Spinal cord (tissue), 10 donors: ENCODE data around the gene AFG3L2. TPM values are rescaled to one million over a fixed set of nuclear protein-coding genes. Genes with fewer than 3 reads are reported as not detected.
"Not testable (repeated sequence)": the region's sequence is repeated elsewhere in the genome, so short reads cannot be mapped to it uniquely, and the experiment has no call there.

Experiments used
- DNase-seq, 6 donors: peaks; one replicate each; pipeline versions ENCODE4 v3.0.0 to v3.0.0-alpha.2; 2013 to 2015; ENCODE audit warnings: low spot score in 6 of 6, low read depth in 4 of 6
- H3K27ac ChIP-seq: one replicate; pipeline ENCODE4 v1.5.1; 2013; ENCODE audit warnings: low read depth, low read length, control low read depth
- H3K27me3 ChIP-seq: one replicate; pipeline ENCODE4 v1.6.1; 2013; ENCODE audit warnings: low read length; ENCODE audit not compliant: control insufficient read depth, insufficient read depth
- H3K36me3 ChIP-seq: one replicate; pipeline ENCODE4 v1.6.1; 2013; ENCODE audit warnings: low read length; ENCODE audit not compliant: control insufficient read depth, insufficient read depth
- H3K4me1 ChIP-seq: one replicate; pipeline ENCODE4 v1.6.1; 2013; ENCODE audit warnings: low read length; ENCODE audit not compliant: control insufficient read depth, insufficient read depth
- H3K4me3 ChIP-seq: one replicate; pipeline ENCODE4 v1.5.1; 2013; ENCODE audit warnings: low read depth, low read length, control low read depth
- H3K9me3 ChIP-seq: one replicate; pipeline ENCODE4 v1.6.1; 2013; ENCODE audit warnings: low read length; ENCODE audit not compliant: control insufficient read depth, insufficient read depth
- WGBS: methylation state at CpG from one replicate; pipeline ENCODE4 v1.1.5; 2013; ENCODE audit warnings: missing lambda C conversion rate; ENCODE audit not compliant: insufficient coverage; 5-methylcytosine and 5-hydroxymethylcytosine counted together
- polyA plus RNA-seq, 2 donors: library from polyadenylated mRNA; unstranded; fragments of 120-200 nt; gene quantifications; one replicate each; pipeline ENCODE4 v1.2.1, GENCODE V29; 2013; ENCODE audit not compliant: insufficient read length in 2 of 2
- total RNA-seq, 2 donors: library from RNA; depleted of rRNA in 1 of 2; stranded (reverse); fragments of 120-200 nt in 1 of 2; fragments of >200 nt in 1 of 2; gene quantifications; one replicate each; pipeline versions ENCODE4 v1.2.3 to v1.2.4, GENCODE V29; 2013 to 2014
- donor health status: healthy.

The AFG3L2 gene
- total and polyA plus RNA-seq, 4 donors = 44.7 to 55.8 (median 50.0) TPM

DNA sequence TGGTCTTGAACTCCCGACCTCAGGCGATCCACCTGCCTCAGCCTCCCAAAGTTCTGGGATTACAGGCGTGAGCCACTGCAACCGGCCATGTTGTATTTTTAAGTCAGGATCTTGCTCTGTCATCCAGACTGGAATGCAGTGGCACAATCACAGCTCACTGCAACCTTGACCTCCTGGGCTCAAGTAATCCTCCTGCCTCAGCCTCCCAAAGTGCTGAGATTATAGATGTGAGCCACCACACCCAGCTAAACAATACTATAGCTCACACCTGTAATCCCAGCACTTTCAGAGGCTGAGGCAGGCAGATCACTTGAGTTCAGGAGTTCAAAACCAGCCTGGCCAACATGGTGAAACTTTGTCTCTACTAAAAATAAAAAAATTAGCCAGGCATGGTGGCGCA is 6.7 kb upstream of the AFG3L2 start:
- not testable (repeated sequence) for H3K27me3 ChIP-seq, H3K36me3 ChIP-seq, H3K4me1 ChIP-seq, H3K27ac ChIP-seq, H3K9me3 ChIP-seq, DNase-seq, H3K4me3 ChIP-seq
- 96% methylated on average over 5 of the region's 5 CpGs for WGBS

GRCh38 chr18:12382221-12382814 is 5.3 kb upstream of the AFG3L2 start:
- not testable (repeated sequence) for H3K4me1 ChIP-seq, H3K4me3 ChIP-seq, DNase-seq, H3K36me3 ChIP-seq, H3K9me3 ChIP-seq, H3K27me3 ChIP-seq, H3K27ac ChIP-seq
- no CpG with 5 or more reads among the region's 7 CpGs for WGBS

DNA sequence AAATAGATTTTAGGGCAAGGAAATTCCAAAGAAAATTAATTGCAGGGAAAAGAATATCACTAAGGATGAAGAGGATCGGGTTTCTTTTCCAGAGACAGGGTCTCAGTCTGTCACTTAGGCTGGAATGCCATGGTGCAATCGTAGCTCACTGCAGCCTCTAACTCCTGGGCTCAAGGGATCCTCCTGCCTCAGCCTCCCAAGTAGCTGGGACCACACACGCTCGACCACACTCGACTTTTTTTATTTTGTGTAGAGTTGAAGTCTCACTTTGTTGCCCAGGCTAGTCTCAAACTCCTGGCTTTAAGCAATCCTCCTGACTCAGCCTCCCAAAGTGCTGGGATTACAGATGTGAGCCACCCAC is 1.2 kb upstream of the AFG3L2 start:
- H3K27me3 ChIP-seq, DNase-seq, H3K9me3 ChIP-seq, H3K36me3 ChIP-seq: not testable (repeated sequence)
- Histone ChIP-seq H3K27ac (peak overlapping the region; percentile 92), H3K4me1 (peaks cover 23% of the 10 kb centered on the region), H3K4me3 (peak overlapping the region; percentile 85)
- 7% methylated on average over 2 of the region's 5 CpGs for WGBS

- DNase-seq = no peak
- peak overlapping the region; percentile 85 for H3K4me3 ChIP-seq
- 0% methylated on average over 28 of the region's 30 CpGs for WGBS
- H3K27ac ChIP-seq = peak overlapping the region; percentile 92
- peaks cover 7% of the 10 kb centered on the region for H3K36me3 ChIP-seq
- H3K27me3 ChIP-seq = no peaks in the 10 kb centered on the region
- no peaks in the 10 kb centered on the region for H3K9me3 ChIP-seq
- peaks cover 23% of the 10 kb centered on the region for H3K4me1 ChIP-seq
Measured at GRCh38 chr18:12377556-12378197, 650 bp upstream of the AFG3L2 start.

- Histone ChIP-seq H3K36me3 (peaks cover 7% of the 10 kb centered on the region), H3K27me3 (no peaks in the 10 kb centered on the region), H3K9me3 (no peaks in the 10 kb centered on the region), H3K4me3 (peak overlapping the region; percentile 72), H3K27ac (peak overlapping the region; percentile 81), H3K4me1 (peaks cover 23% of the 10 kb centered on the region)
- 15% methylated on average over 41 of the region's 42 CpGs for WGBS
- peak in 1 of 6 donors; percentile 33 for DNase-seq
Measured at GRCh38 chr18:12376034-12376753, 833 bp downstream of the AFG3L2 start.

DNA sequence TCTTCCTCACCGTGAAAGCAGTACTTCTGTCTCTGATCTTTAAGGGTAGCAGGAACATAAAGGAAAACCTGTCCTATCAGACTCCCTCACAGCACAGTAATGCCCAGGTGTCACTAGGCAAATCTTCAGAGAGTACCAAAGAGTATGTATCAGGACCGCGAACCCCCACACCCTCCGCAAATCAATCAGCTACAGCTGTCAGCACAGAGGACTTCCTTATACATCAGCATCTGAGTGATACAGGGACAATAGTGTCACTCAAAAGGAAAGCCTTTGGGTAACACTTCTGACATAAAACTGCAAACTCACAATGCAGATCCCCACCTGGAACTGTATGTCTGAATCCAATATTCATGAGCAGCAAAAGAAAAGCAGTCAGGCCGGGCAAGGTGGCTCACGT is 2.6 kb downstream of the AFG3L2 start:
- WGBS = 89% methylated on average over 4 of the region's 6 CpGs
- Histone ChIP-seq H3K27me3 (no peaks in the 10 kb centered on the region), H3K9me3 (no peaks in the 10 kb centered on the region), H3K4me3 (no peak overlapping the region), H3K36me3 (peaks cover 19% of the 10 kb centered on the region), H3K27ac (no peak overlapping the region), H3K4me1 (peaks cover 23% of the 10 kb centered on the region)
- DNase-seq = no peak

GRCh38 chr18:12373771-12374116 is 3.3 kb downstream of the AFG3L2 start:
- no peaks in the 10 kb centered on the region for H3K27me3 ChIP-seq
- peaks cover 26% of the 10 kb centered on the region for H3K36me3 ChIP-seq
- no peak overlapping the region for H3K4me3 ChIP-seq
- no peak for DNase-seq
- H3K9me3 ChIP-seq = no peaks in the 10 kb centered on the region
- H3K27ac ChIP-seq = no peak overlapping the region
- peaks cover 23% of the 10 kb centered on the region for H3K4me1 ChIP-seq
- 64% methylated on average over 1 of the region's 2 CpGs for WGBS

DNA sequence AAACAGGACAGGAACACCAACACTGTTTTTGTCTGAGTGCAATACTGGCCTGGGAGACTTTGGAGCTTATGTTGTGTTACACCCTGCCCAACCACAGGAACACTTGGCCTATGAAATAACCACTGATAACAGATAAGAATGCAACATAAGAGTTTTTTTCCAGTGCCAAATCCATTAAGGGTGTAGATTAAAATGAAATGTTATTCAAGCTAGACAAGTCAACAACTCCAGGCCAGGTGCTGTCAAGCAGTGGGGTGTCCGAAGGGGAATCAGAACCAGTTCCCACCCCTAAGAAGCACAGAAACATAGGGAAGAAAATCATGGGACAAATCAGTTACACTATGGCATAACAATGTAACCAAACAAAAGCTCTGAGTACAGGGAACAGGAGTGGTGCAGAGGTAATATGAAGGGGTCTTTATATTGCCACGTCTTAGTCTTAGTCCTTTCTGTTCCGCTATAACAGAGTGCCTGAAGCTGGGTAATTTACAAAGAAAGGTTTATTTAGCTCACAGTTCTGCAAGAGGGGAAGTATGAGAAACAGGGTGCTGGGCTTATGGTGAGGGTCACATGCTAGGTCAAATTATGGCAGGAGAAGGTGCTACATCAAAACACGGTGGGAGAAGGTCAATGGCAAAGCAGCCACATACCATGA is 3.8 kb downstream of the AFG3L2 start:
- Histone ChIP-seq H3K36me3 (peaks cover 29% of the 10 kb centered on the region), H3K27ac (no peak overlapping the region), H3K4me1 (peaks cover 23% of the 10 kb centered on the region), H3K27me3 (no peaks in the 10 kb centered on the region), H3K4me3 (no peak overlapping the region), H3K9me3 (no peaks in the 10 kb centered on the region)
- 80% methylated on average over 3 of the region's 4 CpGs for whole genome bisulfite sequencing
- DNase-seq = no peak

GRCh38 chr18:12372406-12372805 is 4.6 kb downstream of the AFG3L2 start:
- Histone ChIP-seq H3K36me3 (peaks cover 35% of the 10 kb centered on the region), H3K9me3 (no peaks in the 10 kb centered on the region), H3K27ac (no peak overlapping the region), H3K4me3 (no peak overlapping the region), H3K4me1 (peaks cover 17% of the 10 kb centered on the region), H3K27me3 (no peaks in the 10 kb centered on the region)
- DNase-seq = no peak
- WGBS = no CpG with 5 or more reads among the region's 3 CpGs
